ENCODE measurements around the gene NLRX1. TPM values are rescaled to one million over a fixed set of nuclear protein-coding genes. Genes with fewer than 3 reads are reported as not detected.
"Not testable (repeated sequence)": the region's sequence is repeated elsewhere in the genome, so short reads cannot be mapped to it uniquely, and the experiment has no call there.

Gene NLRX1
- polyA plus RNA-seq, 1 donor: 11.6 TPM

DNA sequence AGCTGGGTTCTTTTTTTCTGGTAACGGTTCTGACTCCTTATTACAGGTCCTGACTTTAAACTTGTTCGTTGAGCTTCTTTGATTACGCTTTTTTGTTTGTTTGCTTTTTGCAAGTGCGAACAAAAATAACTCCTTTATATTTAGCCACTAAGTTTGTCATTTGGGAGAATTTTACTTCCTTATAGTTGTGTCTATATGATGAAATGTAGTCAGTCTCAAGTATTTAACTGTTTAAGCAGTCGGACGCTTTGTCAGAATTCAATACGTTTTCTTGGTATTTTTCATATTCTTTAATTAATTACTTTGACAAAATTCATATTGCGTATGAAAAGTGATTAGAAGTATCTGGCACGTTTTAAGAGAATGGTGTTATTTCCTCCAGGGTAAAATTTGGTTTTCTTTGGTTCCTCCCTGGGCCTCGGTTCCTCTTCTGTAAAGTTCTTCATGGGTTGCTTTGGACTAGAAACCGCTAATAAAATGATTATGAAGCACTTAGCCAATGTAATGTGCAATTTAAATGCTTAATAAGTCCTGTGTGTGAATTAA, 39.0 kb downstream of the NLRX1 start:
- DNase-seq (ENCODE audit: low read depth): no peak

DNA sequence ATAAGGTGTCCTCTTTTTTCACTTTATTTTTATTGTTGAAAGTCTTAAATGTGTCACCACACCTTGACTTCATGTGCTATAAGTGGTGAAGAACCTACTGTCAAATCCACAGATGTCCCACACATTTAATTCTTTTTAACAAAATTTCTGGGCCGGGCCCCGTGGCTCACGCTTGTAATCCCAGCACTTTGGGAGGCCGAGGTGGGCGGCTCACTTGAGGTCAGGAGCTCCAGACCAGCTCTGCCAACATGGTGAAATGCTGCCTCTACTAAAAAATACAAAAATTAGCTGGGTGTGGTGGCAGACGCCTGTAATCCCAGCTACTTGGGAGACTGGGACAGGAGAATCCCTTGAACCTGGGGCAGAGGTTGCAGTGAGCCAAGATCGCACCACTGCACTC, 40.7 kb downstream of the NLRX1 start:
- DNase-seq (ENCODE audit: low read depth): no peak

DNA sequence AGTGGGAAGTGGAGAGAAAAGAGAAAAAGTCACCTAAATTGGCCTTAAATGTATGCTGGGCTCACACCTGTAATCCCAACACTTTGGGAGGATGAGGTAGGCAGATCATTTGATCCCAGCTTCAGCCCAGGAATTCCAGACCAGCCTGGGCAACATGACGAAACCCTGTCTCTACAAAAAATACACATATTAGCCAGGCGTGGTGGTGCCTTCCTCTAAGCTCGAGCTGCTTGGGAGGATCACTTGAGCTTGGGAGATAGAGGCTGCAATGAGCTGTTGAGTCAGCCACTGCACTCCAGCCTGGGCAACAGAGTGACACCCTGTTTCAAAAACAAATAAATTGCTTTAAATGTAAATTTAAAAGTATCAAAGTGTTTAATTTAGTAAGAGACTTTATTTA, 41.5 kb downstream of the NLRX1 start:
- no peak for DNase-seq (ENCODE audit: low read depth)

DNA sequence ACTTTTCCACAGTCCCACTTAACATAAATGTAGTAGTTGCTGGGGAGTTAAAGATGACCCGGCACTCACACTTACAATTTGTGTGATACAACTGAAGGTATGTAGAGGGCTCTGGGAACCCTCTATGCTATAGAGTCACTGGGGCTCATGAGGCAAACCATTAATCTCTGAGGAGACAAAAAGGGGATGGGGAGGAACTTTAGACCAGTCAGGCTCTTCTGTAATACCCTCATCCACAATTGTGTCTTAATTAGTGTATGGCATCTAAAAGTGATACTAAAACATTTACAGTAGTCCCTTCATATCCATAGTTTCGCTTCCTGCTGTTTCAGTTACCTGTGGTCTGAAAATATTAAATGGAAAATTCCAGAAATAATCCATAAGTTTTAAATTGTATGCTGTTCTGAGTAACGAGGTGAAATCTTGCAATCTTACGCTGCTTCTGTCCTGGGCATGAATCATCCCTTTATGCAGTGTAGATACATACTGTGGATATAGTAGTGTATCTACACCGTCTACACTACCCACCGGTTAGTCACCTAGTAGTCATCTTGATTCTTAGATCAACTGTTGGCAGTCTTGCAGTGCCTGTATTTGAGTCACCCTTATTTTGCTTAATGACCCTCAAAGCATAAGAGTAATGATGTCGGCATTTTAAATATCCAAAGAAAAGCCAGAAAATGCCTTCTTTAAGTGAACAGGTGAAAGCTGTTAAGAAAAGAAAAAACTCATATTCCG, 49.8 kb downstream of the NLRX1 start:
- DNase-seq (ENCODE audit: low read depth): no peak

DNA sequence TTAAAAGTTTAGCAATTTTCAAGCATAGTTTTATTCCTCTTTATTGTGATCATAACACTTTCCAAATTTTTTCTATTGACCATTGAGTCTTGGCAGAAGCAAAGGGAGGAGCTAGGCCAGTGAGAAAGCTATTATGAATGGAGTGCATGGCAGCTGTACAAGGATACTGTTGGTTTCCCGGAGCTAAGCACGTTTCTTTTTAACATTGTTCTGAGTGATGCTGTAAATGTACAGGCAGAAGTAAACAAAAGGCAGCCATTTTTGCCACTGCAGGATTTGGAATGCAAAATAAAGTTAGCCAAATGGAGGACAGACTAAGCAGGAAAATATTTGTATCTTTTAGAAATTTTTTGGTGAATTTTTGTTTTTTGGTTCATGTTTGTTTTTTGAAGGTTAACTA, 53.8 kb downstream of the NLRX1 start:
- no peak for DNase-seq (ENCODE audit: low read depth)

DNA sequence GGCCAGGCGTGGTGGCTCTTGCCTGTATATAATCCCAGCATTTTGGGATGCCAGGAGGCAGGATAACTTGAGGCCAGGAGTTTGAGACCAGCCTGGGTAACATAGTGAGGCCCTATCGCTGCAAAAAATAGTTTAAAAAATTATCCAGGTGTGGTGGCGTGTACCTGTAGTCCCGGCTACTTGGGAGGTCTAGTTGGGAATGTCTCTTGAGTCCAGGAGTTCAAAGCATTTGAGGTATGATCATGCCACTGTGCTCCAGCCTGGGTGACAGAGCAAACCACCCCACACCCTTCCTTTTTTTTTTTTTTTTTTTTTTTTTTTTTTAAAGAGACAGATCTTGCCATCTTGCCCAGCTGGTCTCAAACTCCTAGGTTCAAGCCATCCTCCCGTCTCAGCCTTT, 54.4 kb downstream of the NLRX1 start:
- no peak for DNase-seq (ENCODE audit: low read depth)

DNA sequence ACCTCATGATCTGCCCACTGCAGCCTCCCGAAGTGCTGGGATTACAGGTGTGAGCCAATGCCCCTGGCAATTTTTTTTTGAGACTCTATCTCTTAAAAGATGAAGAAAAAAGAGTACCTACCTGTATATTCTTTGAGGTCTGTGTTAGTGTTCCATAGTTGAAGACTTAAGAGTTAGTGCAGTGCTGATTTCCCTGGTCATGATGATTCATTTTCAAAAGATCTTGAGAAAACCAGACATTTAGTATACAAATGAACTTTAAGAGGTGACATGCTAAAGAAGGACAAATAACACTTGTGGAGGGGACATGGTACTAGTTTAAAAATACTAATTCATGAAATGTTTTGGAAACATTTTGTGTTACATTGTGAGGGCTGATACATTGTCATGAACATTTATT, 55.3 kb downstream of the NLRX1 start:
- no peak for DNase-seq (ENCODE audit: low read depth)

DNA sequence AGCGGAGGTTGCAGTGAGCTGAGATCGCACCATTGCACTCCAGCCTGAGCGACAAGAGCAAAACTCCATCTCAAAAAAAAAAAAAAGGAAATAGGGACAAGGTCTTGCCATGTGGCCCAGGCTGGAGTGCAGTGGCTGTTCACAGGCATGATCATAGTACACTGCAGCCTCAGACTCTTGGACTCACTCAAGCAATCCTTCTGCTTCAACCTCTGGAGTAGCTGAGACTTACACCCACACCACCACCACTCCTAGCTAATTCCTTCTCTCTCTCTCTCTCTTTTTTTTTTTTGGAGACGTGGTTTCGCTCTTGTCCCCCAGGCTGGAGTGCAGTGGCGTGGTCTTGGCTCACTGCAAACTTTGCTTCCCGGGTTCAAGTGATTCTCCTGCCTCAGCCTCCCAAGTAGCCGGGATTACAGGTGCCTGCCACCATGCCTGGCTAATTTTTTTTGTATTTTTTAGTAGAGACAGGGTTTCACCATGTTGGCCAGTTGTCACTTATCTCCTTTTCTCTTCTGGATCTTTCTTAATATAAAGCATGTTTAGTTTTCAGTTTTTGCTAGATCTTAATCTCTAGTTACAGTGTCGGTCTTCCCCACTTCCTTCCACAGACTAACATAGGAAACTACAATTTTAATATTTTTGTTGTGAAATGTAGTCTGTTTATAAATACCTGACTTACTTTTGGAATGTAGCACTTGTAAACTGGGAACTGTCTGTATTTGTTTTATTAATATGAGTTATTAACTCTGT, 60.2 kb downstream of the NLRX1 start:
- DNase-seq (ENCODE audit: low read depth): not testable (repeated sequence)

DNA sequence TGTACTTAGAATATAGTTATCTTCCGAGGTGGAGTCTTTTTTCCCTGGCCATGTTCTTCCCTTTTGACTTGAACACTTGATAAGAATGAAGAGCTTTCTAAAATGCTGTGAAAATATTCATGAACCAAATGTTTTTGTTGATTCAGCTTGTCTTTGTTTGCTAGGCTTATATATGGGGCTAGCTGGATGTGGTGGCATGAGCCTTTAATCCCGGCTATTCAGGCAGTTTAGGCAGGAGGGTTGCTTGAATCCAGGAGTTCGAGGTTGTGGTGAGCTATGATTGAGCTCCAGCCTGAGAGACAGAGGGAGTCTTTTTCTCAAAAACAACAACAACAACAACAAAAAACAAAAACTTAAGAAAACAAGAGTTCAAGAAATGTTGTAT, 60.8 kb downstream of the NLRX1 start:
- no peak for DNase-seq (ENCODE audit: low read depth)

DNA sequence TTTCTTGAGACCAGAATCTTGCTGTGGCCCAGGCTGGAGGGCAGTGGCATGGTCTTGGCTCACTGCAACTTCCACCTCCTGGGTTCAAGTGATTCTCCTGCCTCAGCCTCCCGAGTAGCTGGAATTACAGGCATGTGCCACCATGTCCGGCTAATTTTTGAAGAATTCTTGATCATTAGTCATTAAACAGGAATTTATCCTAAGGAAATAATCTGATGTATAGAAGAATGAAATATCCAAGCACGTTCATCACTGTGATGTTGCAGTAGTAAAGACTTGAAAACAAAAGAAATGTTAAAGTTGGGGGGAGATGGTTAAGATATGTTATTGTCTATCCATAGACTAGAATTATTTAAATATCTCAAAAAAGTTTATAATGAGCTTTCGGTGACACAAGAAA, 61.2 kb downstream of the NLRX1 start:
- DNase-seq (ENCODE audit: low read depth): no peak

Other genes starting within 250 kb of the NLRX1 start
- gene BCL9L, start 242.8 kb upstream of the NLRX1 start, polyA plus RNA-seq (ENCODE audit: insufficient read length): 74.4 TPM
- 1.3 TPM for gene UPK2, start 212.4 kb upstream of the NLRX1 start, polyA plus RNA-seq (ENCODE audit: insufficient read length)
- gene FOXR1, start 197.0 kb upstream of the NLRX1 start, polyA plus RNA-seq (ENCODE audit: insufficient read length): 0.11 TPM
- gene CENATAC, start 170.6 kb upstream of the NLRX1 start, polyA plus RNA-seq (ENCODE audit: insufficient read length): 18.5 TPM
- gene RPS25, start 150.4 kb upstream of the NLRX1 start, polyA plus RNA-seq (ENCODE audit: insufficient read length): 1,746 TPM
- 41.5 TPM for gene TRAPPC4, start 150.0 kb upstream of the NLRX1 start, polyA plus RNA-seq (ENCODE audit: insufficient read length)
- gene SLC37A4, start 137.8 kb upstream of the NLRX1 start, polyA plus RNA-seq (ENCODE audit: insufficient read length): 11.7 TPM
- 31.3 TPM for gene HYOU1, start 111.5 kb upstream of the NLRX1 start, polyA plus RNA-seq (ENCODE audit: insufficient read length)
- gene VPS11, start 100.9 kb upstream of the NLRX1 start, polyA plus RNA-seq (ENCODE audit: insufficient read length): 24.6 TPM
- gene HMBS, start 83.8 kb upstream of the NLRX1 start, polyA plus RNA-seq (ENCODE audit: insufficient read length): 22.3 TPM
- gene DPAGT1, start 66.9 kb upstream of the NLRX1 start, polyA plus RNA-seq (ENCODE audit: insufficient read length): 26.3 TPM
- gene C2CD2L, start 61.4 kb upstream of the NLRX1 start, polyA plus RNA-seq (ENCODE audit: insufficient read length): 6.5 TPM
- 20.2 TPM for gene HINFP, start 47.1 kb upstream of the NLRX1 start, polyA plus RNA-seq (ENCODE audit: insufficient read length)
- gene ABCG4, start 19.7 kb upstream of the NLRX1 start, polyA plus RNA-seq (ENCODE audit: insufficient read length): 0.14 TPM
- gene NHERF4, start 16.8 kb downstream of the NLRX1 start, polyA plus RNA-seq (ENCODE audit: insufficient read length): 0.19 TPM
- gene CBL, start 37.6 kb downstream of the NLRX1 start, polyA plus RNA-seq (ENCODE audit: insufficient read length): 11.4 TPM
- 223 TPM for gene MCAM, start 148.4 kb downstream of the NLRX1 start, polyA plus RNA-seq (ENCODE audit: insufficient read length)
- 13.0 TPM for gene RNF26, start 165.8 kb downstream of the NLRX1 start, polyA plus RNA-seq (ENCODE audit: insufficient read length)
- gene C1QTNF5, start 172.2 kb downstream of the NLRX1 start, polyA plus RNA-seq (ENCODE audit: insufficient read length): 23.2 TPM
- gene MFRP, start 178.0 kb downstream of the NLRX1 start, polyA plus RNA-seq (ENCODE audit: insufficient read length): not detected
- 62.9 TPM for gene USP2, start 213.0 kb downstream of the NLRX1 start, polyA plus RNA-seq (ENCODE audit: insufficient read length)

Measured in forelimb muscle (tissue), 1 donor.